HCT116 (cell line): ENCODE results near the gene DMWD. TPM values are rescaled to one million over a fixed set of nuclear protein-coding genes. Genes with fewer than 3 reads are reported as not detected.

Experiments used
- ATAC-seq: fragments of 200-7000 bp; cut with Tn5 transposase; 2 replicates; pipeline ENCODE4 v1.9.1; 2020; ENCODE audit warnings: mild to moderate bottlenecking, moderate library complexity
- BruUV-seq: library from RNA; stranded (reverse); fragments of 400-500 nt; replicated peaks from 2 replicates; lab custom pipeline; 2021; lab: Mats Ljungman, UMichigan
- CTCF ChIA-PET: fragments of 300-600 bp; sonication (Branson Sonifier 250); formaldehyde crosslinking; loops from one replicate; lab custom pipeline; 2021; ENCODE audit warnings: antibody characterized with exemption; lab: Charles Lee
- POLR2A ChIA-PET: fragments of 300-600, 350-600 bp; sonication (Branson Sonifier 250); formaldehyde crosslinking; loops from one replicate; lab custom pipeline; 2021; ENCODE audit warnings: antibody characterized with exemption; lab: Charles Lee
- RAD21 ChIA-PET, 2 experiments: fragments of 300-600 bp; sonication (Branson Sonifier 250); formaldehyde crosslinking; loops; one replicate each; lab custom pipeline; 2023; ENCODE audit warnings: low total read pairs in 2 of 2; ENCODE audit not compliant: uncharacterized antibody in 2 of 2, unreplicated experiment in 2 of 2, low non-redundant PET in 1 of 2; lab: Charles Lee
- DNase-seq: peaks from one replicate; pipeline ENCODE4 v3.0.0-alpha.2; 2010; ENCODE audit warnings: low read depth, low spot score
- H2AFZ ChIP-seq: fragments of 200-600 bp; shearing (Covaris generic), sonication (generic); 2 replicates; pipeline ENCODE4 v1.6.1; 2017; ENCODE audit warnings: low read depth, mixed run types, mixed read lengths, antibody characterized with exemption, low read length; ENCODE audit not compliant: poor library complexity, severe bottlenecking
- H3K27ac ChIP-seq: 2 replicates; pipeline ENCODE4 v1.5.1; 2012; ENCODE audit warnings: low read depth, low read length
- H3K27me3 ChIP-seq: fragments of 200-600 bp; sonication (generic); 2 replicates; pipeline ENCODE4 v1.6.1; 2016; ENCODE audit warnings: mixed run types, low read length, mixed read lengths; ENCODE audit not compliant: insufficient read depth
- H3K36me3 ChIP-seq, 2 experiments: fragments of 200-500 bp in 1 of 2; fragments of 200-600 bp in 1 of 2; sonication (Bioruptor generic) in 1 of 2; sonication (generic) in 1 of 2; 2 replicates each; pipeline versions ENCODE4 v1.5.1 to v1.6.1; 2014 to 2016; ENCODE audit warnings: low read length in 2 of 2, inconsistent platforms in 1 of 2, mixed read lengths in 1 of 2, mixed run types in 1 of 2; ENCODE audit not compliant: insufficient read depth in 2 of 2, control insufficient read depth in 1 of 2
- H3K4me1 ChIP-seq, 2 experiments: fragments of 200-600 bp in 1 of 2; sonication (generic) in 1 of 2; 2 replicates each; pipeline versions ENCODE4 v1.5.1 to v1.6.1; 2012 to 2017; ENCODE audit warnings: low read length in 2 of 2, inconsistent platforms in 1 of 2, mild to moderate bottlenecking in 1 of 2, mixed read lengths in 1 of 2, mixed run types in 1 of 2, moderate library complexity in 1 of 2; ENCODE audit not compliant: insufficient read depth in 2 of 2, control insufficient read depth in 1 of 2
- H3K4me2 ChIP-seq: fragments of 200-600 bp; sonication (generic); 2 replicates; pipeline ENCODE4 v1.6.1; 2017; ENCODE audit warnings: mixed run types, low read length, mixed read lengths
- H3K4me3 ChIP-seq, 2 experiments: fragments of 200-600 bp in 1 of 2; sonication (generic) in 1 of 2; replicated peaks in 1 of 2; 2 replicates each; pipeline ENCODE4 v1.5.1; 2011 to 2016; ENCODE audit warnings: low read length in 2 of 2, control low read depth in 1 of 2, low read depth in 1 of 2, mild to moderate bottlenecking in 1 of 2, mixed read lengths in 1 of 2, mixed run types in 1 of 2
- H3K79me2 ChIP-seq: fragments of 200-600 bp; sonication (generic); 2 replicates; pipeline ENCODE4 v1.6.1; 2017; ENCODE audit warnings: mild to moderate bottlenecking, mixed run types, low read length, moderate library complexity, mixed read lengths; ENCODE audit not compliant: insufficient read depth
- H3K9ac ChIP-seq: fragments of 200-600 bp; sonication (generic); 2 replicates; pipeline ENCODE4 v1.6.1; 2016; ENCODE audit warnings: low read length, mixed read lengths
- H3K9me2 ChIP-seq: fragments of 200-600 bp; sonication (generic), shearing (Covaris generic); 2 replicates; pipeline ENCODE4 v1.6.1; 2017; ENCODE audit warnings: mixed run types, mild to moderate bottlenecking, moderate library complexity; ENCODE audit not compliant: insufficient read depth
- H3K9me3 ChIP-seq, 2 experiments: fragments of 200-500 bp in 1 of 2; fragments of 200-600 bp in 1 of 2; sonication (Bioruptor generic) in 1 of 2; sonication (generic) in 1 of 2; 2 replicates each; pipeline ENCODE4 v1.6.1; 2014 to 2017; ENCODE audit warnings: low read length in 2 of 2, mixed read lengths in 2 of 2, inconsistent platforms in 1 of 2, low read depth in 1 of 2, mild to moderate bottlenecking in 1 of 2, mixed run types in 1 of 2, moderate library complexity in 1 of 2; ENCODE audit not compliant: control insufficient read depth in 1 of 2, insufficient read depth in 1 of 2
- H4K20me1 ChIP-seq: fragments of 200-600 bp; sonication (generic), shearing (Covaris generic); 2 replicates; pipeline ENCODE4 v1.6.1; 2017; ENCODE audit warnings: mixed run types, mild to moderate bottlenecking, moderate library complexity; ENCODE audit not compliant: insufficient read depth
- ATF3 ChIP-seq: IDR thresholded peaks from 2 replicates; pipeline ENCODE4 v1.6.1; 2012
- CBX3 ChIP-seq: IDR thresholded peaks from 2 replicates; pipeline ENCODE4 v1.6.1; 2012; ENCODE audit warnings: low read depth
- CEBPB ChIP-seq: IDR thresholded peaks from 2 replicates; pipeline ENCODE4 v1.6.1; 2012; ENCODE audit warnings: low read depth
- EGR1 ChIP-seq: IDR thresholded peaks from 2 replicates; pipeline ENCODE4 v1.6.1; 2012; ENCODE audit warnings: low read depth
- EZH2 ChIP-seq: fragments of 200-600 bp; sonication (generic); IDR thresholded peaks from 2 replicates; pipeline ENCODE4 v1.6.1; 2017; ENCODE audit warnings: antibody characterized with exemption, mixed run types
- FOSL1 ChIP-seq: IDR thresholded peaks from 2 replicates; pipeline ENCODE4 v1.6.1; 2012; ENCODE audit warnings: low read depth
- POLR2A ChIP-seq: IDR thresholded peaks from 2 replicates; pipeline ENCODE4 v1.7.0; 2011; ENCODE audit warnings: borderline replicate concordance; ENCODE audit not compliant: insufficient read depth, insufficient read length; ENCODE audit errors: extremely low read depth
- POLR2AphosphoS5 ChIP-seq: IDR thresholded peaks from 2 replicates; pipeline ENCODE4 v1.6.1; 2011; ENCODE audit warnings: mild to moderate bottlenecking, low read depth, low read length, moderate library complexity
- RAD21 ChIP-seq: IDR thresholded peaks from 2 replicates; pipeline ENCODE4 v1.6.1; 2012; ENCODE audit warnings: low read depth, mild to moderate bottlenecking
- SIN3A ChIP-seq: IDR thresholded peaks from 2 replicates; pipeline ENCODE4 v1.6.1; 2012; ENCODE audit warnings: low read depth
- SRF ChIP-seq: IDR thresholded peaks from 2 replicates; pipeline ENCODE4 v1.6.1; 2012; ENCODE audit warnings: low read depth
- YY1 ChIP-seq: IDR thresholded peaks from 2 replicates; pipeline ENCODE4 v1.6.1; 2011; ENCODE audit warnings: low read length, low read depth, moderate library complexity, mild to moderate bottlenecking; ENCODE audit not compliant: insufficient replicate concordance; ENCODE audit errors: extremely low read depth
- ZFX ChIP-seq: fragments of 450-650 bp; IDR thresholded peaks from 2 replicates; pipeline ENCODE4 v1.6.1; 2017
- intact Hi-C: fragments of 100-400 bp; cut with micrococcal nuclease; formaldehyde crosslinking; loops from 2 replicates; pipeline ENCODE4 v1.10.0; 2022
- total RNA-seq: library from RNA; stranded (reverse); gene quantifications from one replicate; pipeline ENCODE4 v1.2.1, GENCODE V29; 2021; ENCODE audit not compliant: unreplicated experiment
- TF ChIP-seq, protein P1 (sequence below): IDR thresholded peaks from 2 replicates; pipeline ENCODE4 v1.6.1; 2012; ENCODE audit warnings: low read depth
- TF ChIP-seq, protein P2 (sequence below): IDR thresholded peaks from 2 replicates; pipeline ENCODE4 v1.6.1; 2012

Gene DMWD
- total RNA-seq, 1 experiment from 2014 or later: 56.8 TPM

GRCh38 chr19:45767410-45767880, 25.2 kb downstream of the DMWD start (continued):
- TF ChIP-seq, protein P1, sequence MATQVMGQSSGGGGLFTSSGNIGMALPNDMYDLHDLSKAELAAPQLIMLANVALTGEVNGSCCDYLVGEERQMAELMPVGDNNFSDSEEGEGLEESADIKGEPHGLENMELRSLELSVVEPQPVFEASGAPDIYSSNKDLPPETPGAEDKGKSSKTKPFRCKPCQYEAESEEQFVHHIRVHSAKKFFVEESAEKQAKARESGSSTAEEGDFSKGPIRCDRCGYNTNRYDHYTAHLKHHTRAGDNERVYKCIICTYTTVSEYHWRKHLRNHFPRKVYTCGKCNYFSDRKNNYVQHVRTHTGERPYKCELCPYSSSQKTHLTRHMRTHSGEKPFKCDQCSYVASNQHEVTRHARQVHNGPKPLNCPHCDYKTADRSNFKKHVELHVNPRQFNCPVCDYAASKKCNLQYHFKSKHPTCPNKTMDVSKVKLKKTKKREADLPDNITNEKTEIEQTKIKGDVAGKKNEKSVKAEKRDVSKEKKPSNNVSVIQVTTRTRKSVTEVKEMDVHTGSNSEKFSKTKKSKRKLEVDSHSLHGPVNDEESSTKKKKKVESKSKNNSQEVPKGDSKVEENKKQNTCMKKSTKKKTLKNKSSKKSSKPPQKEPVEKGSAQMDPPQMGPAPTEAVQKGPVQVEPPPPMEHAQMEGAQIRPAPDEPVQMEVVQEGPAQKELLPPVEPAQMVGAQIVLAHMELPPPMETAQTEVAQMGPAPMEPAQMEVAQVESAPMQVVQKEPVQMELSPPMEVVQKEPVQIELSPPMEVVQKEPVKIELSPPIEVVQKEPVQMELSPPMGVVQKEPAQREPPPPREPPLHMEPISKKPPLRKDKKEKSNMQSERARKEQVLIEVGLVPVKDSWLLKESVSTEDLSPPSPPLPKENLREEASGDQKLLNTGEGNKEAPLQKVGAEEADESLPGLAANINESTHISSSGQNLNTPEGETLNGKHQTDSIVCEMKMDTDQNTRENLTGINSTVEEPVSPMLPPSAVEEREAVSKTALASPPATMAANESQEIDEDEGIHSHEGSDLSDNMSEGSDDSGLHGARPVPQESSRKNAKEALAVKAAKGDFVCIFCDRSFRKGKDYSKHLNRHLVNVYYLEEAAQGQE: no peak
- no peak for TF ChIP-seq ATF3

DNA sequence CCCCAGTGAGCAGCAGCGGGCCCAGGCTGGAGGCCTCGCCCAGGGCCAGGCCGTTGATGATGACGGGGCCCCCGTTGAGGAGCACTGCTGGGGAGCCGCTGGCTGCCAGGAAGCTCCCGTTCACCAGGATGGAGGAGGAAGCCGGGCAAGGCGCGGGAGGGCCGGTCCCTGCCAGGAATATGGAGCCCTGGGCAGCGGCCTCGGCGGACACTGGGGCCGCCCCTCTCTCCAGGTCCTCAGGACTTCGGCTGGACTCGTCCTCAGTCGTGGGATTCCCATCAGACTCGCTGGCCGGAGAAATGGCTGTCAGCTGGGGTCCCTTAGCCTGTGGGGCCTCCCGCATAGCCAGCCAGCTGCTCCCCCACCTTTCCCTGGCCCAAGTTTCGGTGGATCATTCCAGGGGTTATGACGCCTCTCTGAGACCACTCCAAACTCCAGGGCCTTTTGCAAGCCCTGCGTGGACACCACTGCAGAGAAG, 25.7 kb downstream of the DMWD start:
- Histone ChIP-seq H3K4me3 (peak overlapping the region; percentile 80 to 84), H3K9ac (peak overlapping the region; percentile 84), H3K27me3 (no peaks in the 10 kb centered on the region), H3K79me2 (no peaks in the 10 kb centered on the region), H3K4me2 (peak overlapping the region; percentile 92), H3K9me3 (no peaks in the 10 kb centered on the region), H3K4me1 (peaks cover 14 to 48% of the 10 kb centered on the region in 2 experiments), H3K36me3 (no peaks in the 10 kb centered on the region), H2AFZ (no peak overlapping the region), H3K9me2 (no peaks in the 10 kb centered on the region), H3K27ac (peak overlapping the region; percentile 98), H4K20me1 (no peaks in the 10 kb centered on the region)
- CTCF ChIA-PET: interaction anchor here (1.0 kb wide), 1 partner anchor 75 kb away, joined by 3 read pairs; the partner anchor contains the start of genes QPCTL and SNRPD2
- ATAC-seq (no peak), DNase-seq (no peak)
- RAD21 ChIA-PET: interaction anchor here in 1 of 2 experiments (0.5 kb wide), 1 partner anchor 14 kb away, joined by 3 read pairs; no protein-coding TSS in a partner anchor
- POLR2A ChIA-PET: no interaction called here
- TSS peak; percentile 35 for BruUV-seq
- intact Hi-C loops: no loop called here
- TF ChIP-seq YY1: no peak
- TF ChIP-seq, protein P1: no peak
- TF ChIP-seq EGR1: no peak
- TF ChIP-seq POLR2A: no peak
- no peak for TF ChIP-seq ZFX
- TF ChIP-seq SRF: no peak
- TF ChIP-seq ATF3: no peak
- TF ChIP-seq EZH2: no peak
- no peak for TF ChIP-seq POLR2AphosphoS5
- TF ChIP-seq, protein P2, sequence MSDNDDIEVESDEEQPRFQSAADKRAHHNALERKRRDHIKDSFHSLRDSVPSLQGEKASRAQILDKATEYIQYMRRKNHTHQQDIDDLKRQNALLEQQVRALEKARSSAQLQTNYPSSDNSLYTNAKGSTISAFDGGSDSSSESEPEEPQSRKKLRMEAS: no peak
- no peak for TF ChIP-seq FOSL1
- TF ChIP-seq SIN3A: no peak
- TF ChIP-seq RAD21: no peak
- TF ChIP-seq CBX3: no peak
- no peak for TF ChIP-seq CEBPB
